H9 (cell line): ENCODE measurements around the gene CDHR2. TPM values are rescaled to one million over a fixed set of nuclear protein-coding genes. Genes with fewer than 3 reads are reported as not detected.

Experiments used
- DNase-seq: peaks from one replicate; pipeline ENCODE4 v3.0.0-alpha.2; 2017
- H2AFZ ChIP-seq: one replicate; pipeline ENCODE4 v1.6.1; 2013; ENCODE audit warnings: mild to moderate bottlenecking, low read length, control low read depth, moderate library complexity
- H2AK5ac ChIP-seq: 2 replicates; pipeline ENCODE4 v1.6.1; 2013; ENCODE audit warnings: low read length, control low read depth, mixed read lengths; ENCODE audit not compliant: insufficient read length
- H2BK120ac ChIP-seq: one replicate; pipeline ENCODE4 v1.6.1; 2013; ENCODE audit warnings: low read depth, mild to moderate bottlenecking, low read length, control low read depth, inconsistent platforms; ENCODE audit not compliant: poor library complexity, severe bottlenecking
- H2BK12ac ChIP-seq: 2 replicates; pipeline ENCODE4 v1.6.1; 2013; ENCODE audit warnings: low read length, control low read depth, mixed read lengths, low read depth; ENCODE audit not compliant: insufficient read length
- H2BK15ac ChIP-seq: 2 replicates; pipeline ENCODE4 v1.6.1; 2013; ENCODE audit warnings: low read depth, low read length, control low read depth
- H2BK20ac ChIP-seq: one replicate; pipeline ENCODE4 v1.6.1; 2013; ENCODE audit warnings: low read depth, mild to moderate bottlenecking, low read length, control low read depth, inconsistent platforms; ENCODE audit not compliant: poor library complexity, severe bottlenecking
- H2BK5ac ChIP-seq: 2 replicates; pipeline ENCODE4 v1.6.1; 2013; ENCODE audit warnings: low read length, control low read depth, mixed read lengths; ENCODE audit not compliant: insufficient read length
- H3K14ac ChIP-seq: 2 replicates; pipeline ENCODE4 v1.6.1; 2013; ENCODE audit warnings: low read length, control low read depth; ENCODE audit not compliant: insufficient read depth
- H3K18ac ChIP-seq: 2 replicates; pipeline ENCODE4 v1.6.1; 2013; ENCODE audit warnings: low read depth, mild to moderate bottlenecking, mixed read lengths, low read length, control low read depth; ENCODE audit not compliant: insufficient read length
- H3K23ac ChIP-seq: 2 replicates; pipeline ENCODE4 v1.6.1; 2013; ENCODE audit warnings: low read length, control low read depth, mixed read lengths, low read depth; ENCODE audit not compliant: insufficient read length
- H3K23me2 ChIP-seq: 2 replicates; pipeline ENCODE4 v1.6.1; 2013; ENCODE audit warnings: low read depth, mild to moderate bottlenecking, mixed read lengths, low read length, control low read depth; ENCODE audit not compliant: insufficient read length, poor library complexity, severe bottlenecking
- H3K27ac ChIP-seq: 2 replicates; pipeline ENCODE4 v1.5.1; 2013; ENCODE audit warnings: low read length, control low read depth, mixed read lengths, low read depth; ENCODE audit not compliant: insufficient read length
- H3K27me3 ChIP-seq: 2 replicates; pipeline ENCODE4 v1.6.1; 2013; ENCODE audit warnings: low read length, control low read depth, inconsistent platforms; ENCODE audit not compliant: insufficient read depth
- H3K4ac ChIP-seq: 2 replicates; pipeline ENCODE4 v1.6.1; 2013; ENCODE audit warnings: low read depth, mild to moderate bottlenecking, control low read depth, inconsistent platforms, low read length, moderate library complexity
- H3K4me1 ChIP-seq: 2 replicates; pipeline ENCODE4 v1.6.1; 2013; ENCODE audit warnings: low read length, control low read depth, inconsistent platforms; ENCODE audit not compliant: insufficient read depth
- H3K4me2 ChIP-seq: 2 replicates; pipeline ENCODE4 v1.6.1; 2013; ENCODE audit warnings: low read length, control low read depth, mixed read lengths; ENCODE audit not compliant: insufficient read length, insufficient read depth
- H3K56ac ChIP-seq: 2 replicates; pipeline ENCODE4 v1.6.1; 2013; ENCODE audit warnings: low read depth, mild to moderate bottlenecking, mixed read lengths, low read length, control low read depth; ENCODE audit not compliant: insufficient read length
- H3K79me1 ChIP-seq: 2 replicates; pipeline ENCODE4 v1.6.1; 2013; ENCODE audit warnings: low read depth, mild to moderate bottlenecking, moderate library complexity, low read length, control low read depth, inconsistent platforms; ENCODE audit not compliant: insufficient read depth, poor library complexity, severe bottlenecking
- H3K79me2 ChIP-seq: 2 replicates; pipeline ENCODE4 v1.6.1; 2013; ENCODE audit warnings: low read length, control low read depth, inconsistent platforms; ENCODE audit not compliant: insufficient read depth
- H3K9ac ChIP-seq: 2 replicates; pipeline ENCODE4 v1.6.1; 2013; ENCODE audit warnings: low read length, control low read depth, mixed read lengths; ENCODE audit not compliant: insufficient read length; ENCODE audit errors: extremely low read depth
- H3K9me3 ChIP-seq: one replicate; pipeline ENCODE4 v1.6.1; 2013; ENCODE audit warnings: low read depth, low read length, inconsistent platforms; ENCODE audit not compliant: control insufficient read depth
- H3T11ph ChIP-seq: one replicate; pipeline ENCODE4 v1.6.1; 2013; ENCODE audit warnings: mild to moderate bottlenecking, low read length, control low read depth, inconsistent platforms
- H4K20me1 ChIP-seq: one replicate; pipeline ENCODE4 v1.6.1; 2013; ENCODE audit not compliant: control insufficient read depth, insufficient read length, insufficient read depth
- H4K5ac ChIP-seq: 2 replicates; pipeline ENCODE4 v1.6.1; 2013; ENCODE audit warnings: low read depth, mild to moderate bottlenecking, mixed read lengths, low read length, control low read depth; ENCODE audit not compliant: insufficient read length
- H4K8ac ChIP-seq: replicated peaks from 2 replicates; pipeline ENCODE4 v1.6.1; 2013; ENCODE audit warnings: low read length, control low read depth, mixed read lengths, low read depth; ENCODE audit not compliant: insufficient read length
- H4K91ac ChIP-seq: 2 replicates; pipeline ENCODE4 v1.6.1; 2013; ENCODE audit warnings: low read depth, mild to moderate bottlenecking, moderate library complexity, mixed read lengths, low read length, control low read depth; ENCODE audit not compliant: insufficient read length
- H3K27ac Mint-ChIP-seq, 3 experiments: 2 replicates in 2 of 3; 3 replicates in 1 of 3; pipeline ENCODE4 v1.8.0; 2020 to 2021; ENCODE audit warnings: mixed read lengths in 3 of 3, mild to moderate bottlenecking in 1 of 3, moderate library complexity in 1 of 3
- H3K27me3 Mint-ChIP-seq: 2 replicates; pipeline ENCODE4 v1.8.0; 2021; ENCODE audit warnings: low read depth, mild to moderate bottlenecking, moderate library complexity, mixed read lengths
- H3K36me3 Mint-ChIP-seq, 3 experiments: 2 replicates in 2 of 3; 3 replicates in 1 of 3; pipeline ENCODE4 v1.8.0; 2020 to 2021; ENCODE audit warnings: low read depth in 3 of 3, mixed read lengths in 3 of 3; ENCODE audit not compliant: insufficient read depth in 1 of 3
- H3K4me1 Mint-ChIP-seq, 2 experiments: 2 replicates each; pipeline ENCODE4 v1.8.0; 2020; ENCODE audit warnings: mixed read lengths in 2 of 2
- H3K4me3 Mint-ChIP-seq, 2 experiments: 2 replicates in 1 of 2; 3 replicates in 1 of 2; pipeline ENCODE4 v1.8.0; 2020 to 2021; ENCODE audit warnings: mild to moderate bottlenecking in 2 of 2, mixed read lengths in 2 of 2, moderate library complexity in 1 of 2
- H3K9me3 Mint-ChIP-seq, 2 experiments: 2 replicates in 1 of 2; 3 replicates in 1 of 2; pipeline ENCODE4 v1.8.0; 2020; ENCODE audit warnings: mild to moderate bottlenecking in 2 of 2, mixed read lengths in 2 of 2, moderate library complexity in 1 of 2
- WGBS: extraction: QIAGEN DNeasy Blood & Tissue Kit; methylation state at CpG from one replicate; pipeline ENCODE4 v1.1.7; 2013; ENCODE audit warnings: missing lambda C conversion rate, low lambda C conversion rate, mixed read lengths; ENCODE audit not compliant: insufficient read length; ENCODE audit errors: extremely low coverage; 5-methylcytosine and 5-hydroxymethylcytosine counted together
- total RNA-seq: library from RNA; stranded (reverse); gene quantifications from 2 replicates; pipeline ENCODE4 v1.2.1, GENCODE V29; 2021
- TF ChIP-seq, protein P1 (sequence below): fragments of 200-600 bp; sonication (generic); conservative IDR thresholded peaks from 3 replicates; pipeline ENCODE4 v1.8.0; 2021; ENCODE audit warnings: antibody characterized with exemption, mild to moderate bottlenecking

CDHR2 gene
- total RNA-seq, 1 experiment from 2014 or later, result 0.90 TPM

DNA sequence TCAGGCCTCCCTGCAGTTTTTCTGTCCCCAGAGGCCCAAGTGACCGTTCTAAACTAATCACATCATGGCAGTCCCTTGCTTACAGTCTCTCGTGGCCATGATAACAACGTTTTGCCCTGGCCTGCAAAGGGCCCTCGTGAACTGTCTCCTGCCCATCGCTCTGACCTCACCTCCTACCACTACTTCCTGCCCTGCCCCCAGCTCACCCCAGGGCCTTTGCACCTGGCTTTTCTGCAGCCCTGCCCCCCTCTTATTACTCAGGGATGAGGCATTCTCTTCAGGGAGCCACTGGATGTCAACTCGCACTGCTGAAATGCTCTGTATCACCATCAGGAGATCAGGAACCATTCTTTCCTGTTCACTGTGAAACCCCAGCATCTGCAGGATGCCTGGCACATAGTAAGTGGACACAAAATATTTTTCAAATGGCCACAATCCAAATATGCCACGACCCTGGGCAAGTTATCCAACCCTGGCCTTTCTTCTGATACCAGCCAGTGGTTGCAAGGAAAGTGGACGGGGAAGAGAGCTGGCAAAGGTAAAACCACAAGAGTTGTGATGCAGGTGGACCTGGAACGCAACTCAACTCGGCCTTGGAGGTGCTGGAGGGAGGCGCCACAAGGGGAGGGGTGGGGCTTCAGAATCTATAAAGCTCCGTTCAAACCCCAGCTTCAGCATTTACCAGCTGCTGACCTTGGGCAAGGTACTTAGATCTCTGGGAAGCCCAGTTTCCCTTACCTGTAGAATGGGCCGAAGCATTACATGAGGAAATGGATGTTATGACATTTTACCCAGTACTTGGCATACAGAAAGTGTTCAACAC, 79.5 kb downstream of the CDHR2 start:
- no peaks in the 10 kb centered on the region for H3K79me2 ChIP-seq
- no peak overlapping the region for H3K27ac ChIP-seq
- no CpG with 5 or more reads among the region's 13 CpGs for WGBS
- H4K20me1 ChIP-seq, result no peaks in the 10 kb centered on the region
- no peak for DNase-seq
- H3K56ac ChIP-seq, result no peak overlapping the region
- TF ChIP-seq, protein P1, sequence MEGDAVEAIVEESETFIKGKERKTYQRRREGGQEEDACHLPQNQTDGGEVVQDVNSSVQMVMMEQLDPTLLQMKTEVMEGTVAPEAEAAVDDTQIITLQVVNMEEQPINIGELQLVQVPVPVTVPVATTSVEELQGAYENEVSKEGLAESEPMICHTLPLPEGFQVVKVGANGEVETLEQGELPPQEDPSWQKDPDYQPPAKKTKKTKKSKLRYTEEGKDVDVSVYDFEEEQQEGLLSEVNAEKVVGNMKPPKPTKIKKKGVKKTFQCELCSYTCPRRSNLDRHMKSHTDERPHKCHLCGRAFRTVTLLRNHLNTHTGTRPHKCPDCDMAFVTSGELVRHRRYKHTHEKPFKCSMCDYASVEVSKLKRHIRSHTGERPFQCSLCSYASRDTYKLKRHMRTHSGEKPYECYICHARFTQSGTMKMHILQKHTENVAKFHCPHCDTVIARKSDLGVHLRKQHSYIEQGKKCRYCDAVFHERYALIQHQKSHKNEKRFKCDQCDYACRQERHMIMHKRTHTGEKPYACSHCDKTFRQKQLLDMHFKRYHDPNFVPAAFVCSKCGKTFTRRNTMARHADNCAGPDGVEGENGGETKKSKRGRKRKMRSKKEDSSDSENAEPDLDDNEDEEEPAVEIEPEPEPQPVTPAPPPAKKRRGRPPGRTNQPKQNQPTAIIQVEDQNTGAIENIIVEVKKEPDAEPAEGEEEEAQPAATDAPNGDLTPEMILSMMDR, result no peak
- H2BK15ac ChIP-seq, result no peak overlapping the region
- H3K14ac ChIP-seq, result no peak overlapping the region
- no peak overlapping the region for H3T11ph ChIP-seq
- peak overlapping the region; percentile 93 for H3K4me2 ChIP-seq
- no peak overlapping the region for H2BK20ac ChIP-seq
- no peaks in the 10 kb centered on the region for H3K79me1 ChIP-seq
- H4K5ac ChIP-seq, result no peak overlapping the region
- H3K18ac ChIP-seq, result no peak overlapping the region
- peak overlapping the region; percentile 59 to 86 for H3K4me3 Mint-ChIP-seq
- no peaks in the 10 kb centered on the region for H3K4me1 ChIP-seq
- no peak overlapping the region for H3K9ac ChIP-seq
- no peak overlapping the region for H4K8ac ChIP-seq
- H4K91ac ChIP-seq, result no peak overlapping the region
- H3K23me2 ChIP-seq, result peaks cover 8% of the 10 kb centered on the region
- no peak overlapping the region for H2AFZ ChIP-seq
- no peaks in the 10 kb centered on the region; a peak in 1 of 7 replicates for H3K36me3 Mint-ChIP-seq
- peaks cover 6% of the 10 kb centered on the region; the same call in 1 of the 2 replicates for H3K27me3 ChIP-seq
- no peak overlapping the region for H2BK12ac ChIP-seq
- H2AK5ac ChIP-seq, result no peak overlapping the region
- H2BK120ac ChIP-seq, result no peak overlapping the region
- no peaks in the 10 kb centered on the region for H3K9me3 ChIP-seq
- H2BK5ac ChIP-seq, result no peak overlapping the region
- peaks cover 13 to 34% of the 10 kb centered on the region in 2 experiments for H3K4me1 Mint-ChIP-seq
- no peak overlapping the region for H3K4ac ChIP-seq
- no peaks in the 10 kb centered on the region; a peak in 1 of 5 replicates for H3K9me3 Mint-ChIP-seq
- H3K27me3 Mint-ChIP-seq, result peaks cover 82% of the 10 kb centered on the region
- no peak overlapping the region; a peak in 1 of 7 replicates for H3K27ac Mint-ChIP-seq
- H3K23ac ChIP-seq, result no peak overlapping the region
